A673 (cell line): ENCODE results near the gene PGLYRP2. TPM values are rescaled to one million over a fixed set of nuclear protein-coding genes. Genes with fewer than 3 reads are reported as not detected.
"Not testable (repeated sequence)": the region's sequence is repeated elsewhere in the genome, so short reads cannot be mapped to it uniquely, and the experiment has no call there.

Experiments
- BruUV-seq: library from RNA; stranded (reverse); fragments of 400-500 nt; replicated peaks from 2 replicates; lab custom pipeline; 2021; lab: Mats Ljungman, UMichigan
- CTCF ChIA-PET: fragments of 300-600 bp; sonication (Branson Sonifier 250); formaldehyde crosslinking; loops from one replicate; lab custom pipeline; 2022; ENCODE audit warnings: antibody characterized with exemption; lab: Charles Lee
- POLR2A ChIA-PET: fragments of 300-600 bp; sonication (Branson Sonifier 250); formaldehyde crosslinking; loops from one replicate; lab custom pipeline; 2022; ENCODE audit warnings: antibody characterized with exemption; ENCODE audit not compliant: low non-redundant PET; lab: Charles Lee
- DNase-seq: peaks from one replicate; pipeline ENCODE4 v3.0.0-alpha.2; 2015; ENCODE audit warnings: low spot score
- H3K27ac ChIP-seq: fragments of 200-600 bp; sonication (generic); 2 replicates; pipeline ENCODE4 v1.5.1; 2016; ENCODE audit warnings: mixed run types, low read depth, mild to moderate bottlenecking, mixed read lengths, antibody characterized with exemption, low read length; ENCODE audit not compliant: poor library complexity, severe bottlenecking
- H3K27me3 ChIP-seq: fragments of 200-600 bp; sonication (generic); replicated peaks from 2 replicates; pipeline ENCODE4 v1.6.1; 2017; ENCODE audit warnings: mixed run types, low read depth, mild to moderate bottlenecking, mixed read lengths, antibody characterized with exemption, low read length; ENCODE audit not compliant: insufficient read depth, poor library complexity
- H3K36me3 ChIP-seq: fragments of 200-600 bp; sonication (generic); 2 replicates; pipeline ENCODE4 v1.6.1; 2016; ENCODE audit warnings: mixed run types, mild to moderate bottlenecking, mixed read lengths, antibody characterized with exemption, low read length; ENCODE audit not compliant: insufficient read depth, poor library complexity, severe bottlenecking
- H3K4me1 ChIP-seq: fragments of 200-600 bp; sonication (generic); 2 replicates; pipeline ENCODE4 v1.6.1; 2017; ENCODE audit warnings: mixed run types, mild to moderate bottlenecking, mixed read lengths, antibody characterized with exemption, low read length; ENCODE audit not compliant: insufficient read depth, poor library complexity, severe bottlenecking
- H3K4me3 ChIP-seq: fragments of 200-600 bp; sonication (generic); 2 replicates; pipeline ENCODE4 v1.5.1; 2016; ENCODE audit warnings: low read depth, mixed run types, mild to moderate bottlenecking, mixed read lengths, low read length; ENCODE audit not compliant: poor library complexity, severe bottlenecking
- H3K9me3 ChIP-seq: fragments of 200-600 bp; sonication (generic); 2 replicates; pipeline ENCODE4 v1.6.1; 2016; ENCODE audit warnings: mixed run types, low read depth, mild to moderate bottlenecking, mixed read lengths, antibody characterized with exemption, low read length; ENCODE audit not compliant: poor library complexity, severe bottlenecking
- EZH2 ChIP-seq: fragments of 200-600 bp; sonication (generic); IDR thresholded peaks from 2 replicates; pipeline ENCODE4 v1.6.1; 2017; ENCODE audit warnings: borderline replicate concordance, low read depth, mild to moderate bottlenecking, mixed read lengths, antibody characterized with exemption, low read length; ENCODE audit not compliant: poor library complexity, severe bottlenecking
- intact Hi-C: fragments of 100-400 bp; cut with micrococcal nuclease; formaldehyde crosslinking; loops from one replicate; pipeline ENCODE4 v1.10.0; 2022; ENCODE audit not compliant: unreplicated experiment
- total RNA-seq: library from RNA; stranded (reverse); gene quantifications from 2 replicates; pipeline ENCODE4 v1.2.3, GENCODE V29; 2021
- TF ChIP-seq, protein P1 (sequence below): fragments of 300-800, 200-600 bp; sonication (generic); conservative IDR thresholded peaks from 2 replicates; pipeline ENCODE4 v1.5.1; 2017; ENCODE audit warnings: low read depth, mild to moderate bottlenecking, antibody characterized with exemption, low read length, moderate library complexity, mixed read lengths

PGLYRP2 gene
- total RNA-seq, 1 experiment from 2014 or later: 3.5 TPM

DNA sequence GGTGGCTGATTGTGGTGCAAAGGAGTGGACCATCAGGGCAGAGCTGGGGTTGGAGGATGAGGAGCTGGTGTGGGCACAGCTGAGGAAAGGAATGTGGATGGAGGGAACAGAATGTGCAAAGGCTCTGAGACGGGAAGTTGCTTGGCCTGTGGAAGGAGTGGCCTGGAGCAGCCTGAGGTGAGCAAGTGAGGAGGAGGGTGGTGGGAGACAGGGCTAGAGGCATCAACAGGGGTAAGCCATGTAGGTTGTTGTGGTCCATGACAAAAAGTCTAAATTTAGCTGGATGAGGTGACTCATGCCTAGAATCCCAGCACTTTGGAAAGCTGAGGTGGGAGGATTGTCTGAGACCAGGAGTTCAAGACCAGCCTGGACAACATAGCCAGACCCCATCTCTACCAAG lies 38.5 kb upstream of the PGLYRP2 start:
- peaks cover 4% of the 10 kb centered on the region for H3K36me3 ChIP-seq
- no peak overlapping the region for H3K4me3 ChIP-seq
- DNase-seq: no peak
- H3K4me1 ChIP-seq: no peaks in the 10 kb centered on the region
- peaks cover 15% of the 10 kb centered on the region for H3K9me3 ChIP-seq
- ChIA-PET CTCF (no interaction called here), POLR2A (interaction anchor here (0.5 kb wide), 1 partner anchor 309 kb away, joined by 3 read pairs; no protein-coding TSS in a partner anchor)
- BruUV-seq: no TSS peak
- no peak overlapping the region for H3K27ac ChIP-seq
- no peaks in the 10 kb centered on the region for H3K27me3 ChIP-seq
- no peak for TF ChIP-seq EZH2
- TF ChIP-seq, protein P1, sequence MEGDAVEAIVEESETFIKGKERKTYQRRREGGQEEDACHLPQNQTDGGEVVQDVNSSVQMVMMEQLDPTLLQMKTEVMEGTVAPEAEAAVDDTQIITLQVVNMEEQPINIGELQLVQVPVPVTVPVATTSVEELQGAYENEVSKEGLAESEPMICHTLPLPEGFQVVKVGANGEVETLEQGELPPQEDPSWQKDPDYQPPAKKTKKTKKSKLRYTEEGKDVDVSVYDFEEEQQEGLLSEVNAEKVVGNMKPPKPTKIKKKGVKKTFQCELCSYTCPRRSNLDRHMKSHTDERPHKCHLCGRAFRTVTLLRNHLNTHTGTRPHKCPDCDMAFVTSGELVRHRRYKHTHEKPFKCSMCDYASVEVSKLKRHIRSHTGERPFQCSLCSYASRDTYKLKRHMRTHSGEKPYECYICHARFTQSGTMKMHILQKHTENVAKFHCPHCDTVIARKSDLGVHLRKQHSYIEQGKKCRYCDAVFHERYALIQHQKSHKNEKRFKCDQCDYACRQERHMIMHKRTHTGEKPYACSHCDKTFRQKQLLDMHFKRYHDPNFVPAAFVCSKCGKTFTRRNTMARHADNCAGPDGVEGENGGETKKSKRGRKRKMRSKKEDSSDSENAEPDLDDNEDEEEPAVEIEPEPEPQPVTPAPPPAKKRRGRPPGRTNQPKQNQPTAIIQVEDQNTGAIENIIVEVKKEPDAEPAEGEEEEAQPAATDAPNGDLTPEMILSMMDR: no peak
- intact Hi-C loops: no loop called here

DNA sequence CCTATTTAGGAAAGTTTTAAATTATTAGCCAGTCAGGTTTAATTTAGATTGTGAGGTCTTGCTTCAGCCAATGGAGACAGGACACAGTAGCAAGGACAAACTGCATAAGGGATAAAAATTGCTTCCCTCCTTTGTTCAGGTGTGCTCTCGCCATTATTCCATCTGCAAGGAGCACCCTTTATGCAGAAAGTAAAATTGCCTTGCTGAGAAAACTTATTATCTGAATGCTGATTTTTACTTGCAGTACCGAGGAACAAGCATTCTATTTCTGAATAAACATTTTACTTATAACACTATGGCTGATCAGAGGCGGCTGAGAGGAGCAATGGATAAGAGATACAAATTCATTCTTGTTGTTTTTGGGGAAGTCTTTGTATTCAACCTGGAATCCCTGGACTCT lies 37.1 kb upstream of the PGLYRP2 start:
- Histone ChIP-seq H3K36me3 (peaks cover 6% of the 10 kb centered on the region), H3K27ac (no peak overlapping the region), H3K4me1 (no peaks in the 10 kb centered on the region), H3K4me3 (no peak overlapping the region), H3K9me3 (peaks cover 15% of the 10 kb centered on the region), H3K27me3 (no peaks in the 10 kb centered on the region)
- no peak for DNase-seq
- BruUV-seq: no TSS peak
- ChIA-PET CTCF (no interaction called here), POLR2A (no interaction called here)
- intact Hi-C loops: no loop called here
- TF ChIP-seq, protein P1: no peak
- TF ChIP-seq EZH2: no peak

DNA sequence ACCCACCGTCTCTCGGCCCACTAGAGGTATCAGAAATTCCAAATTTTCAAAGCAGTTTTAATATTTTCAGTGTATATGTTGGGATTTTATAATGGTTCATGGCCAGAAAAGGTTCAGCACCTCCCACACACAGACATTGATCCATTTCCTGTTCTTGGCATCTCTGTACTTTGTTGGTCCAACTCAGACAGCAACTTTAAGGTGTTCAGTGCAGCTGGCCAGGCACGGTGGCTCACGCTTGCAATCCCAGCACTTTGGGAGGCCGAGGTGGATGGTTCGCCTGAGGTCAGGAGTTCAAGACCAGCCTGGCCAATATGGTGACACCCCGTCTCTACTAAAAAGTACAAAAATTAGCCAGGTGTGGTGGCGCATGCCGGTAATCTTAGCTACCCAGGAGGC lies 35.9 kb upstream of the PGLYRP2 start:
- H3K9me3 ChIP-seq: peaks cover 15% of the 10 kb centered on the region
- POLR2A ChIA-PET, DNase-seq, CTCF ChIA-PET, H3K27ac ChIP-seq, BruUV-seq, H3K4me3 ChIP-seq, intact Hi-C loops, H3K4me1 ChIP-seq, H3K27me3 ChIP-seq, H3K36me3 ChIP-seq: not testable (repeated sequence)

DNA sequence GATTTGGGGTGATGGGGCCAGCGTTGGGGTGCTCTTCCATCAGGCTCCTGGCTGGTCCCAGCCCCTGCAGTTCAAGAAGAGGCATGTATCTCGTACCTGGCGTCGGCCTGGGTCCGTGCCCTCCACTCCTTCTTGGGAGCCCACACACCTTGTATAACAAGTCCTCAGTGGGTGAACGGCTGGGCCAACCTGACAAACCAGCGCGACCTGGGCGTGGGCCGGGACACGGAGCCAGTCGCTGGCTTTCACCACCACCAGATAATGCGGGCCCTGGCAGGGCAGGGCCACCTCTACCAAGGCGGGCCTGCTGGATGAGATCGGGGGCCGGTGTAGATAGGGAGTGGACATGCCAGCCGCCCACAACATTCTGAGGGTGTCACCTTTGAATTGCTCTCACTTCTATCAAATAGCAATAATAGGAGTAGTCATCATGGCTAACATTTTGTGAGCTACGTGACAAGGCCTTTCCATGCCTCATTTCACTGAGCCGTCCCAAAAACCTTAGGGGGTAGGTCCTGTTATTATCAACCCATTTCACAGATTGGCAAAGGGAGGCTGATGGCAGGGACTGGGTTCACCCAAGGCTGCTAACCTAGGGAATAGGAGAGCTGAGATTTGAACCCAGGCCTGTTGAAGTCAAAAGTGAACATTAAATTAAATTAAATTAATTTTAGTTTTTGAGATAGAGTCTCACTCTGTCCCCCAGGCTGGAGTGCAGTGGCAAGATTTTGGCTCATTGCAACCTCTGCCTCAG lies 32.5 kb upstream of the PGLYRP2 start:
- Histone ChIP-seq H3K36me3 (peaks cover 8% of the 10 kb centered on the region), H3K4me1 (peaks cover 18% of the 10 kb centered on the region), H3K27ac (no peak overlapping the region), H3K4me3 (no peak overlapping the region), H3K27me3 (no peaks in the 10 kb centered on the region), H3K9me3 (peaks cover 10% of the 10 kb centered on the region)
- intact Hi-C loops: no loop called here
- DNase-seq: no peak
- CTCF ChIA-PET: no interaction called here
- TSS peak; percentile 11 for BruUV-seq
- POLR2A ChIA-PET: no interaction called here
- TF ChIP-seq EZH2: no peak
- TF ChIP-seq, protein P1: no peak
